C4-2B (cell line): ENCODE data around the gene ANKRD55.
"Not testable (repeated sequence)": the region's sequence is repeated elsewhere in the genome, so short reads cannot be mapped to it uniquely, and the experiment has no call there.

ENCODE experiments used
- CTCF ChIP-seq: fragments of 450-650 bp; conservative IDR thresholded peaks from 2 replicates; pipeline ENCODE4 v1.5.1; 2017; ENCODE audit warnings: mild to moderate bottlenecking
- ZFX ChIP-seq: fragments of 450-650 bp; IDR thresholded peaks from 2 replicates; pipeline ENCODE4 v1.6.1; 2017

GRCh38 chr5:56102207-56102606 is 130.9 kb downstream of the ANKRD55 start:
- not testable (repeated sequence) for TF ChIP-seq CTCF, ZFX
